Stimulated activated CD8-positive, alpha-beta memory T cell treated with anti-CD3 and anti-CD28 coated beads, Interleukin-7, amount 100 ng/mL, for 24 hours (primary cell): ENCODE data around the gene MYOF.
"Not testable (repeated sequence)": the region's sequence is repeated elsewhere in the genome, so short reads cannot be mapped to it uniquely, and the experiment has no call there.

Experiments used
- DNase-seq: peaks from one replicate; pipeline ENCODE4 v3.0.0-alpha.2; 2020; ENCODE audit warnings: low read depth

The MYOF gene

DNA sequence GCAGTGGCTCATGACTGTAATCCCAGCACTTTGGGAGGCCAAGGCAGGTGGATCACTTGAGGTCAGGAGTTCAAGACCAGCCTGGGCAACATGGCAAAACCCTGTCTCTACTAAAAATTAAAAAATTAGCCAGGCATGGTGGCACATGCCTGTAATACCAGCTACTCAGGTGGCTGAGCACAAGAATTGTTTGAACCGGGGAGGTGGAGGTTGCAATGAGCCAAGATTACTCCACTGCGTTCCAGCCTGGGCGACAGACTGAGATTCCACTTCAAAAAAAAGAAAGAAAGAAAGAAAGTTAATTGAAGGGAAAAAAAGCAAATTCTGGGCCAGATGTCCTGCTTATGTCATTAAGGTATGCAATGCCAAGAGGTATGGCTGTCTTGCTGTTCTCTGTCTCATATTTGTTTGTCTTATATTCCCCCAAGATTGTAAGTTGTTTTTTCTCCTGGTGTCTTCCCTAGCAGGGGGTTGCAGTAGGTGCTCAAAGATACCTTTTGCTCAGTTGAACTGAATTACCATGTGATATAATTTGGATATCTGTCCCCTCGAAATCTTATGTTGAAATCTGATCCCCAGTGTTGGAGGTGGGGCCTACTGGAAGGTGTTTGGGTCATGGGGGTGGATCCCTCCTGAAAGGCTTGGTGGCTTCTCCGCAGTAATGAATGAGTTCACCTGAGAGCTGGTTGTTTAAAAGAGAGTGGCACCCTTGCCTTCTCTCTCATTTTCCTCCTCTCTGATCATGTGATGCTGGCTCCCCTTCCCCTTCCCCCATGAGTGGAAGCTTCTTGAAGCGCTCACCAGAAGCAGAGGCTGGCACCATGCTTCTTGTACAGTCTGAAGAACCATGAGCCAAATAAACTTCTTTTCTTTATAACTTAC lies 60.9 kb downstream of the MYOF start:
- no peak for DNase-seq

DNA sequence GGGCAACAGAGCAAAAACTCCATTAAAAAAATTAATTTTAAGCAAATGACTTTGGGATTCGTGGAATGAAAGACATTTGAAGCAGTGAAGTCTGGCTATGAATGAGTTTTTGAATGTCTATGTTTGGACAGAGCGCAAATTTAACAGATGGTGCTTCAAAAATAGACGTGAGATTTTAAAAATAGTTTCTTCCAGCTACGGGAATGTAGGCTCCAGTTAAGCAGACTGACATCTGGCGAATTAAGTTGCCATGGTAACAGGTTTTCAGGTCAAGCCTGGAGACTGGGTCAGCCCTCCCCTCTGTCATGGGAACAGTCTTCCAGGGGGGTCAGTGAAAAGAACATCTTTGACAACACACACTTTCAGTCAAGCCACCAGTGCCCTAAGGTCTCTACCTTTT lies 62.0 kb downstream of the MYOF start:
- no peak for DNase-seq

DNA sequence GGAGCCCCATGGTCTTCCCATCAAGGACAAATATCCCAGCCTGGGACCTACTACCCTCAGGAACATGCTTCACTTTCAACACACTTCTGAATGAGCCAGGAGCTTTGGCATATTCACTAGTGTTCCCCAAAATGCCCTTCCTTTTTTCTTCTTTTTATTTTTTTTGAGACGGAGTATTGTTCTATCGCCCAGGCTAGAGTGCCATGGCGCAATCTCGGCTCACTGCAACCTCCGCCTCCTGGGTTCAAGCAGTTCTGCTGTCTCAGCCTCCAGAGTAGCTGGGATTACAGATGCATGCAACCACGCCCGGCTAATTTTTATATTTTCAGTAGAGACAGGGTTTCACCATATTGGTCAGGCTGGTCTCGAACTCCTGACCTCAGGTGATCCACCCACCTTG lies 63.1 kb downstream of the MYOF start:
- not testable (repeated sequence) for DNase-seq

DNA sequence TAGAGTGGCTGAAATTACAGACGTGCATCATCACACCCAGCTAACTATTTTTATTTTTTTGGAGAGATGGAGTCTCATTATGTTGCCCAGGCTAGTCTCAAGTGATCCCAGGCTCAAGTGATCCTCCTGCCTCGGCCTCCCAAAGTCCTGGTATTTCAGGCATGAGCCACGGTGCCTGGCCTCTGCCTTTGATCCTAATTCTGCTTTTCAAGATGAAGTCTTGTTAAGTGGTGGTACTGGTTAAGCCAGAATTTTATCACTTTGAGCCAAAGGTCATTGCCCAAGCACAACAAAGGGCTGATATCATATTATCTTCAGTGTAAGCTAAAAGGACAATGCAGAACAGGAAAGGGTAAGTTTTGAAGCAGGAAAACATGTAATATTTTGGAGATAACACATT lies 64.2 kb downstream of the MYOF start:
- DNase-seq: no peak

DNA sequence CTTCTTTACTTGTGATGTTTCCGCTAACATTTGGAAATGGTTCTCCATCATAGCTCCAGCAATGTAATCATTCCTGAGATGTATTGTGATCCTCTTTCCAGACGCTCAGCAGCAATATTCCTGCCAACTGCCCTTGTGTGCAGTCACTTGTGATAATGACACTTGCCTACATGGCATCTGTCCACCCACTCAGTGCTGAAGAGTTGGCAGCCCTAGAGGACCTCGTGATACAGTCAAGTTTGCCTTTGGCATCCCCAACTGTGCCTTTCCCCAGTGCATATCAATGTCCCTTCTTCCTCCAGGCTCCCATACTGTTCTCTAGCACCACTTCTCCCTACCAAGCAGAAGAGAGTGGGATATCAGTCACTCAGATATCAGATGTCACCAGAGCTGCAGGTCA lies 64.9 kb downstream of the MYOF start:
- no peak for DNase-seq

DNA sequence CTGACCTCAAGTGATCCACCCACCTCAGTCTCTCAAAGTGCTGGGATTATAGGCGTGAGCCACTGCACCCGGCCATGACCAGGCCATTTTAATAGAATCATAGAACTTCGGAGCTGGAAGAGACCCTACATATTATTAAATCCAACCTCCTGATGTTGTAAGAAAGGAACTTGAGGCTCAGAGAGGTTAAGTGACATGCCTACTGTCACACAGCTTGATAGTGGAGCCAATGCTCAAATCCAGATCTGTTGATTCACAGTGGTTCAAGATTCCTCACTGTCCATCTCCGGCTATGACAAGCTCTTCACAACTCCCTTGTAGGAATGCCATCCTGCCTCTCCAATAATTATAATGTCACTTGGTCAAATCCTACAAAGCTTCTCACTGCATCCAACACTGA lies 65.3 kb downstream of the MYOF start:
- no peak for DNase-seq

DNA sequence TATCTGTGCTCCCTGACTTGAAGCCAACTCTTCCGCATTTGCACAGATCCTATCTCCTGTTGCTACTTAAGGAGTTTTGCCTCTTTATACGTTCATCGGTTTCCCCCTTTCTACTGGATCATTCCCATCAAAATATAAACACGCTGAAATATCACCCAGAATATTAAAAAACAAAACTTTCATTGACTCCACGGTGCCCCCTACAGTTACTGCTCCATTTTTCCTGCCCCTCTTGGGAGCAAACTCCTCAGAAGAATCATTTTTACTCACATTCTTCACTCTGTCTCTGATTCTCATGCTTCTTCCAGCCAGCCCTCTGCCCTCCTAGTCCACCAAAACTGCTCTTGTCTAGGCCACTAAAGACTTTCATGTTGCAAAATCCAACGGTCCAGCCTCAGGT lies 66.4 kb downstream of the MYOF start:
- DNase-seq: no peak

DNA sequence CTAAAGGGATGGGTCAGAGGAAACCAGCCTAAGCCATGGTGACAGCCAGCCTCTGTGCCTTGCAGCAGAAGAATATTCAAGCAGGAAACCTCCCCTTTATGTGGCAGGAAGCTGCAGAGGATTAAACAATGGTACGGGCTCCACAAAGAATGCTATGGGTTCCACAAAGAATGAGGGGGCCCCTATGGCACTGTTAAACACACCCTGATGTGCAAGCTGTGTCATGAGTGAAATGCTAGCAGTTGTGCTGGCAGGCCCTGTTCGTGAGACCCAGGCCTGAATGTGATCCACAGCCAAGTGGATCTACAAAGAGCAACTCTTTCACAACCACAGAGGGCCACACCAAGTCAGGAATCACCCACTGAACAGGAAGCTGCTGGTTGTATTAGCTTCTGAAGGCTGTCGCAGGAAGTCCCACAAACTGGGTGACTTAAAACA lies 68.9 kb downstream of the MYOF start:
- no peak for DNase-seq

DNA sequence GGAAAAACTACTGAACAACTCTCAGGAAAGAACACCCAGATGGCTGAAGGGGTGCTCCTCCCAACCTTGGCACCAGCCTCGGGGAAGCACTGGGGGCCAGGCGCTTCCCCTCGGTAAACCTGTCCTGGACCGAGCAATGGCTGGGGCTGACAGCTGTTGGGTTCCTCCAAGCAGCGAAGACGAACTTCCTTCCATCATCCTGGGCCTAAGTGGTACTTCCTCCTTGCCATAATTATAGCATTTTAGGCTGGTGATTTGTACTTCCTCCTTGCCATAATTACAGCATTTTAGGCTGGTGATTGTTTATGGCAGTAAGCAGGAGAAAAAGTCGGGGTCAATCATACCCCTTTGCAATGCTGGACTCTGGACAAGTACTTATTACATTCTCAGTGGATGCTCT lies 69.3 kb downstream of the MYOF start:
- no peak for DNase-seq

DNA sequence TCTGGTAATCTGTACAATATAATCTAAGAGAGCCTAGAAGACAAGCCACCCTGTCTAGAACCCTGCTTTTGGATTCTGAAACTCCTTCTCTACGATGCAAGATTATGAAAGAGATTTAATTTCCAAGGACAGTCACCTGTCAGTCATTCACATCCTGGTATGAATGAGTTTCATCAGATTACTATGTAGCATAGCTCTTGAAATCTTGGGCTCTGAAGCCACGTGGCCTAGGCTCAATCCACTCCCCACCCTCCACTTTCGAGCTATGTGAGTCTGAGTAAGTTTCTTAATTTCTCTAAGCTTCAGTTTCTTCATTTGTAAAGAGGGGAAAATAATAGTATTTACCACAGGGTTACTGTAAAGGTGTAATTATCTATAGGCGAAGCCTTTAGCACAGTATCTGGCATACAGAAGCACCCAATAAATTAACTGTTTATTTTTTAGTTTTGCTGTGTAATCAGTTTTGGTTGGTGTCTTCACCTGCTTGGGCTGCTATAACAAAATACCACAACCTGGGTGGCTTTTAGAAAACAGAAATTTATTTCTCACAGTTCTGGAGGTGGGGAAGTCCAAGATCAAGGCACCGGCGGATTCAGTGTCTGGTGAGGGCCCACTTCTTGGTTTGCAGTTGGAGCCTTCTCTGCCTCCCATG lies 71.3 kb downstream of the MYOF start:
- no peak for DNase-seq

DNA sequence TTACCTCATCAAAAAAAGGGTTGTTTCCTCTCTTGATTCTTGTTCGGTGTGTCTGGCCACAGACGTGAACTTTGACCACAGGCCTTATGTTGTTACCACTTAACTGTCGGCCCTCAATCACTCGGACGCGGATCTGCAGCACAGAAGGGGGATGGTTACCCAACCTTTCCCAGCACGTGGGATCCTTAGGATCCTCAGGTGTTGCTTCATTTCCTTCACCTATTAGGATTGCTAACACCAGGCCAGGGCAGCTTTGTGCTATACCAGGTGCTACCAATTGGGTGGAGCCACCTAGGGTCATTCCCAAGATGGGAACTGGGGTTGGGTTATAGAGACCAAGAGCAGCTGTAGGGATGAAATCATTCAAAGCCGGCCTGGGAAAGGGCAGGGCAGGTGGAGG lies 73.4 kb downstream of the MYOF start:
- no peak for DNase-seq

DNA sequence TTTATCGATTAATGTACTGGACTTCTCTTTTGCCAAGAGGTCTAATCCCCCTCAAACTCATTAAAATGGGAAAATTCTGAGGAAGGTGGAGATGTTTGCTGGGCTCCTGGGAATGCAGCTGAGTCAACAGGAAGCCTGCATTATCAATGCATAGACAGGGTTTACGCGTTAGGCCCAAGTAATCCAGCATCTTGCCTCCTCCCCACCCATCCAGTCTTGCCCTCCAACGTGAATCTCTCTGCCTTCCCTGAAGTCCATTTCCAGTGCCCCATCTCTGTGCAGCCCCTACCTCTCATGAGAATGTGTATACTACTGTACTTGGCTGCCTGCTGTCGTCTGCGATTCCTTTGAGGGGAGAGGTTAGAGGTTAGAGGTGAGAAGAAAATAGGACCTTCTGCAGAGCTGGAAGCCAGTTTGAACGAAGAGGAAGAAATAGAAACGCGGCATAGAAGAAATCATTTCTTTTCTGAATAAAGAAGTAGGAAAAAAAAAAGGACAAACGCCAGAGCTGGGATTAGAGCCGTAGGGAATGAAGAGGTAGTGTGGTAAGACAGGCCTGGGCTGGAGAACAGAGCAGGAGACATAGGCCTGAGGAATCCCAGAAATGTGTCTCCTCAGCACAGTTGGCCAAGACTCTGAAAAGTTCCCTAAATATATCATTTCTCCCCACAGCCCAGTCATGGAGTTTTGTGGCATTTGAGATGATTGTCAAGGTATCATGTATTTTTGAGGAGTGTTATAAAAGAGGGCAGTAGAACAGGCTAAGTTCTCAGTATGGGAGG lies 75.6 kb downstream of the MYOF start:
- no peak for DNase-seq

DNA sequence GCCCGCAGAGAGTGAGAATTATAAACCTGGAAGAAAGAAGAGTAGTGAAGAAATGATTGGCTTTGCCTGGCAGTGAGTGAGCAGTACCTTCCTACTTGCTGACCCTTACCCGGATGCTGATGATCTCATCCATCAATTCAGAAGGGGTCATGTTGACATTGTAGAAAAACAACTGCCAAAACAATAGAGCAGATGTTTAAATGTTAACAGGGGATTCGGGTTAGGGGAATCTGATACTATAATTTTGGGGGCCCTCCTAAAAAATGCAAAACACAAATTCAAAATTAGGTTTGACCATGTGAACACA lies 78.1 kb downstream of the MYOF start:
- no peak for DNase-seq

DNA sequence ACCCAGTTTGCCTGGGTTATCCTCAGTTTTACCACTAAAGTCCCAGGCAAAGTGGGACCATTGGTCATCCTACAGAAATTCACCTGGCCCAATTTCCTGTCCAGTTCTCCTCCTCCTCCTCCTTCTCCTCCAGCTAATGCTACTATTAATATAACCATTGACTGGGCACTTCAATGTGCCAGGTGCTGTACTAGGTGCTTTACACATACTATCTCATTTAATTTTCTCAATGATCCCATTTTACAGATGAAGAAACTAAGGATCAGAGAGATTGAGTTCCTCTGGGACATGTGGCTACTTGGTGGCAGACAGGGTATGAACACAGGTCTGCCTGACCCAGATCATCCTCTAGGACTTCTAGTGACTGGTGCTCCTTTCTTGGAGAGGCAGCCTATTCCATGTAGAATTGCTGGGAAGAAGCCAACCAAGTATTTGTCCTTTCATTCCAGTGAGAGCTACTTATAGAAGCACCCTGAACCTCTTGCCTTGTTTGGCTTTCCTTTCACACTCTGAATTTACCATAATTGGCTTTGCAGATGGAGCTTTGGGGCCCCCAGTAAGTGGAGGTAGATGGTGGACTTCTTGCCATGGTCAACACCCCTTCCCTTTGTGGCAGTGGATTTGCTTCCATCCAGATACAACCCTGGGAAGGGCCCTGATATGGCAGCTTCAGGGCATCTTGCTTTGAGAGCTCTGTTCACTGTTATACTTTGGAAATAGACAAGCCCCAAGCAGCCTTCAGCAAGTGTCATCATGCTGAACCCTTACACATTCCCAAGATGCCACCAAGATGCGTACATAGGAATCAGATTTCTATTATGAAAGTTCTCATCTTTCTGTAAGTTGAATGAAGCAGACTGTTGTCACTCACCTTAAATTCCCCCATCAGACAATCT lies 78.7 kb downstream of the MYOF start:
- DNase-seq: no peak

DNA sequence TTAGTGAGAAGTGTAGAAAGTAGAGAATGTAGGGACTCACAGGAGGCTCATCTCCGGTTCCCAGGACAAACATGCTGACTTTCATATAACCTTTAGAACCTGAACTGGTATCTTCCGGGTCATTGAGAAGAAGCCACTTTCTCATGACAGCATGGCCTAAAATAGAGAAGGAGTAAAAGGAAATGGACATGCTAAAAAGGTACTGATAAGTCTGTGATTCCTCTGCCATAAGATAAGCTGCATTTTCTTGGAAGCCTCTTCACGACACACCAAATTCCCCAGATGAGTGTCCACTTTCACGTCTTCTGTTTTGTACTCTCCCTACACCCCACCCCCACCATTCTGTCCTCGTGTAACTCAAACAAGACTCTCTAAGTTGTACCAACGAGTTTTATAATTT lies 79.9 kb downstream of the MYOF start:
- DNase-seq: no peak

DNA sequence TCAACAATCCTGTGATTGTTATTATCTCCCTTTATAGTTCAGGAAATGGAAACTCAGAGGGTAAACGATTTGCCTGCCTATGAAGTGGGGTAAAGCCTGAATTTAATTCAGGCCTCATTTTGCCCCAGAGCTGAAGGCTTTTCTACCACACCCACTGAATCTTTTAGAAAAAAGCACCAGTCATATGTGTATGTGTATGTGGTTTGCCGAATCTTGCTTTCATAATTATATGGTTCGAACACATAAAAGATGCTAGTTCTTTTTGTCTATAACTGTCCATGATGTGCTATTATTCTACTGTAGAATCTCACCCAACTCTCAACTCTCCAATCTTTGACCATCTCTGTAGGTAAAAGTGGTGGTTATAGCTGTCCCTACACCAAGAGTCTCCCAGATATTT lies 83.6 kb downstream of the MYOF start:
- no peak for DNase-seq

DNA sequence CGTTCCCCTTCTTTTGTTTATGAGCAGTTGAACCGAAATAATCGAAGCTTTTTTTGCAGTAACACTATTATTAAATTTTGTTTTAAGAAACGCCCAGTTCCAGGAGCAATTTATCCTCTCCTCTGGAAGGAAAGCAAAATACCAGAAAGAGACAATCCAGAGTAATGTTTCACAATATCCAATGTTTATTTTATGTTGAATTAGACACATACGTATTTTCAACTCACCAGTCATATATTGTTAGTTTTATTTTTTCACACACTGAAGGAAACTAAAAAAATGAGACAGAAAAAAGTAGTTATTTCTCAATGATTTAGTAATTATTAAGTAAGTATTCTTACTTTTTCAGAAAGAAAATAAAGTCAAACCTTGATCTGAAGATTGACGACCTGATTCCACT lies 85.1 kb downstream of the MYOF start:
- DNase-seq: no peak

DNA sequence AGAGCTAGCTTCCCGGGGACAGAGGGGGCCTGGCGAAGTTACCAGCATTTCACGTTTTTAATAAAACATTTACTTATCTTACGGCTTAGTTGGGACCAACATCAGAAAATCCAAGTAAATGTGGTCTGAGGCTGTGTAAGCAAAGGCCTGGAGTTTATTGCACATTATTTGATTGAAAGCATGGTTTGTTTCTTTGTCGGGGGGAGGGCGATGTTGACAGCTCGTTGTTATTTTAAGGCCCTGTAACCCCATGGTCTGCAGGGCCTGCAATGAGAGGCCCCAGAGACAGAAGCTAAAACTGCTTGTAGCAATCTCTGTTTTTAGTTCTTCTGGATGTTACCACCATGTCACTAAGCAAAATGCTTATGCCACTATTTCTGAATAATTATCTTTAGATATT lies 88.9 kb downstream of the MYOF start:
- no peak for DNase-seq

DNA sequence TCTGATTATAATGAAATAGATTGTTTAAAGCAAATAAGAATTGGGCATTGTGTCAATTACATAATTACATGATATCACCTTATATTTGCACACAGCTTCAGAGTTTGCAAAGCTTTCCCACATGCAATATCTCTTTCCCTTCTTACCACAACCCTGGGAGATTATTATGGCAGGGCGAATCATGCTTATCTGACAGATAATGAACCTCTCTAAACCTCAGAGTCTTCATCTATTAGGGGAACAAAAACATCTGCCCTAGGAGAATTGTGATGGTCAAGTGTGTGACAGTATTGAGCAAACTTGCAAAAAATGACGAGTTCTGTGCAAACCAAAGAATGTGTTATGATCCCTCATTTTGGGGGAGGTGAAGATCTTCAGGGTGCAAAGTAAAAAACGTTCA lies 90.0 kb downstream of the MYOF start:
- no peak for DNase-seq

DNA sequence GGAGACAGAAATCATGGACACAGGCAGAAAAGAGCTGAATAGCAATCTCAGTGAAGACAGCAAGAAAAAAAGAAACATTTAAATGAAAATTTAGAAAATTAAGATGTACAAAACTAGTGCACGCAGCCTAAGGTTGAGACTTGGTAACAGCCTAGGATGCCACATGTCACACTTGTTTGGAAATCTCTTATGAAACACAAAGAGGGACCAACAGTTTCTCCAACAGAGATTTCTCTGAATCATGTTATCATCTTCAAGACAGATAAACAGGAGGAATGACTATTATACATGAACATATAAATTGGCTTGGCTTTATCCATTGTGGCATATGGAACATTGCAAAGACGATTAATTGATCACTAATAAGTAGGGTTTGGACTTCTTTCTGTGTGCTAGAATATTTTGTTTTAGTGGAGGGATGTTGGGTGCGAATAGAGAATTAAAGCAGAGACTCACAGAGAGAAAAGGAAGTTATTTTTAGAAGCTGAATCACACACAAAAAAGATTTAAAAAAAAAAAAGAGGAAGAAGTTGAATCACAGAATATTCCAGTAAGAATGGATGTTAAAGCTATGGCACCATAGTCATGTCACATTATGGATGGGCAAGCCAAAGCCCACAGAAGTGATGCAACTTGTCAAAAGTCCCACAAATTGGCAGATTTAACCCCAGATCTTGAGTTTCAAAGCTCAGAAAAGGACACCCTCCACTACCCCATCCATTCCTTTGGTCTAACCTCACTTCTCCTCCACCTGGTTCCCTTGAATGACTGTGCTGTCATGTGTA lies 91.6 kb downstream of the MYOF start:
- no peak for DNase-seq

DNA sequence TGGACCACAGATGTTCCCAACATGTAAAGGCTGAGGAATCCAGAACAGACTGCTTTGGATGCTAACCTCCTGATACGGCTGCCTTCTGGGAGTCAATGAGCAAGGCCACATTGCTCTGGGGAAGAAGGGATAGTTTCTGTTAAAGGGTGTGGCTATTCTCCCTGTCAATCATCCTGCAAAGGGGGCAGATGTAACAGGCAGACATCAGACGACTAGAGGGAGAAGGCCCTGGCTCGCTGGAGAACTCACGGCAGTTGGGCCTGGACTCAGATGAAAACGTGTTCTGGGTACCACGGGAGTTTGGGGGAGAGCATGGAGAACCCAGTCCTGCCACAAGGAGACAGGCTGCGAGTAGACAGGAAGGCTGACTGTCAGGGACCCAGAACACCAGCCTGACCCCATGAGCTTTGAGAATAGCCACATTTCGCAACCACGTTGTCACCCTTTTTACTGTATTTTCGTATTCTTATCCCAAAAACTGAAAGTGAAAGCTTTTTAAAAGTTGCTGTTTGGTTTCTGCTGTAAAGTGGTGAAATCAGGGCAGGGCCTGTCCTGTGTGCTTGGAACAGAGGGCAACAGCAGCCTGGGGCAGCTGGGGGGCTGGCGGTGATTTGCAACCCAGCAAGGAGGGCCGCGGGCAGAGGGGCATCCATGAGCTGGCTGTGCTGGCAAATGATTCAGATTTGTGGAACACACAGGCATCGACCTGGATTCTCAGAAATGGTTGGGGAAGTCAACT lies 95.3 kb downstream of the MYOF start:
- DNase-seq: no peak
